Heart right ventricle (tissue), 16 donors: ENCODE results near the gene HCN4. TPM values are rescaled to one million over a fixed set of nuclear protein-coding genes. Genes with fewer than 3 reads are reported as not detected.

Source experiments
- ATAC-seq, 8 donors: fragments of 200-7000 bp; cut with Tn5 transposase; one replicate each; pipeline ENCODE4 v1.9.1; 2020; ENCODE audit warnings: mild to moderate bottlenecking in 8 of 8, moderate library complexity in 8 of 8, moderate number of reproducible peaks in 1 of 8
- DNase-seq, 2 donors: peaks; one replicate each; pipeline ENCODE4 v3.0.0-alpha.2; 2020
- H3K27ac ChIP-seq, 10 donors: fragments of 200-600 bp; sonication (generic) in 2 of 10; one replicate each; pipeline versions ENCODE4 v1.5.0 to v1.8.0; 2020 to 2022; ENCODE audit warnings: mild to moderate bottlenecking in 3 of 10
- H3K27me3 ChIP-seq, 7 donors: fragments of 200-600 bp; one replicate each; pipeline ENCODE4 v1.8.0; 2021 to 2022; ENCODE audit warnings: mild to moderate bottlenecking in 2 of 7
- H3K36me3 ChIP-seq, 9 donors: fragments of 200-600 bp; sonication (generic) in 1 of 9; one replicate each; pipeline versions ENCODE4 v1.5.0 to v1.8.0; 2020 to 2022; ENCODE audit warnings: mild to moderate bottlenecking in 2 of 9
- H3K4me1 ChIP-seq, 9 donors: fragments of 200-600 bp; sonication (generic) in 1 of 9; one replicate each; pipeline versions ENCODE4 v1.5.0 to v1.8.0; 2020 to 2022; ENCODE audit warnings: mild to moderate bottlenecking in 4 of 9
- H3K4me3 ChIP-seq, 10 donors: fragments of 200-600 bp; sonication (generic) in 2 of 10; one replicate each; pipeline versions ENCODE4 v1.5.0 to v1.8.0; 2020 to 2022; ENCODE audit warnings: mild to moderate bottlenecking in 7 of 10, moderate library complexity in 2 of 10
- H3K9me3 ChIP-seq, 11 donors: fragments of 200-600 bp in 10 of 11; sonication (generic) in 2 of 11; one replicate each; pipeline versions ENCODE4 v1.5.0 to v1.8.0; 2013 to 2022; ENCODE audit warnings: mild to moderate bottlenecking in 2 of 11, control low read depth in 1 of 11, moderate library complexity in 1 of 11
- WGBS, 2 donors: extraction: QIAGEN DNeasy Blood & Tissue Kit; methylation state at CpG; one replicate each; pipeline ENCODE4 v1.1.7; 2013; ENCODE audit warnings: inconsistent platforms in 1 of 2; 5-methylcytosine and 5-hydroxymethylcytosine counted together
- intact Hi-C, 10 donors: fragments of 100-400 bp; cut with DNase I; formaldehyde crosslinking; loops; one replicate each; pipeline versions ENCODE4 v1.11.1 to v1.14.2; 2022
- polyA plus RNA-seq, 2 donors: library from polyadenylated mRNA; stranded (reverse); fragments of 200-250 nt; gene quantifications; one replicate each; pipeline ENCODE4 v1.2.3, GENCODE V29; 2013
- total RNA-seq, 10 donors: library from RNA; stranded (reverse); fragmentation: NEBNext Ultra II Directional in 3 of 10; extraction: Animal tissue kit (Norgen Biotek cat#: 25700) in 3 of 10; gene quantifications; one replicate each; pipeline versions ENCODE4 v1.2.1 to v1.2.4, GENCODE V29; 2021 to 2023
- TF ChIP-seq, protein P1 (sequence below), 9 donors: fragments of 200-600 bp; sonication (generic) in 2 of 9; IDR thresholded peaks; one replicate each; pipeline versions ENCODE4 v1.5.0 to v1.8.0; 2021 to 2022; ENCODE audit warnings: antibody characterized with exemption in 9 of 9, mild to moderate bottlenecking in 5 of 9, moderate library complexity in 1 of 9
- donor health status: Arrhythmogenic right ventricular cardiomyopathy.
- donor health status: ischemic (EF 13 %, LVEDD 7.1; RV severe dilation, severe dysfunction).
- donor health status: healthy with polysubstance abuse.
- donor health status: DM: no; HTN: yes; CAD: no.
- donor health status: DM: no; HTN: no; CAD: no.
- donor health status: ischemic (EF 25% LVEDD 6.9; RV normal size, moderate dysfunction).
- donor health status: ischemic (EF 25% LVEDD 5.7; RV mildly dilated, moderate dysfunction).
- donor health status: healthy.
- donor health status: DM: yes; HTN: yes; CAD: no.
- donor health status: Ischemic cardiomyopathy.
- donor health status: ischemic (EF 35%, LVEDD 5.7; RV mildly dilated, moderate dysfunction).
- donor health status: nonischemic (EF 11% LVEDD 7.7; RV severe dilation, severe dysfunction).
- donor health status: DM: yes; HTN: yes; CAD: no.
- donor health status: PGD.
- donor health status: ischemic (EF 29% LVEDD 5.4; RV normal size, mild dysfunction).
- donor health status: nonischemic (EF 23%, LVEDD 6.1; RV moderate dilation, normal function).

HCN4 gene
- total and polyA plus RNA-seq, 12 donors: 2.2 to 24.9 (median 6.8) TPM

DNA sequence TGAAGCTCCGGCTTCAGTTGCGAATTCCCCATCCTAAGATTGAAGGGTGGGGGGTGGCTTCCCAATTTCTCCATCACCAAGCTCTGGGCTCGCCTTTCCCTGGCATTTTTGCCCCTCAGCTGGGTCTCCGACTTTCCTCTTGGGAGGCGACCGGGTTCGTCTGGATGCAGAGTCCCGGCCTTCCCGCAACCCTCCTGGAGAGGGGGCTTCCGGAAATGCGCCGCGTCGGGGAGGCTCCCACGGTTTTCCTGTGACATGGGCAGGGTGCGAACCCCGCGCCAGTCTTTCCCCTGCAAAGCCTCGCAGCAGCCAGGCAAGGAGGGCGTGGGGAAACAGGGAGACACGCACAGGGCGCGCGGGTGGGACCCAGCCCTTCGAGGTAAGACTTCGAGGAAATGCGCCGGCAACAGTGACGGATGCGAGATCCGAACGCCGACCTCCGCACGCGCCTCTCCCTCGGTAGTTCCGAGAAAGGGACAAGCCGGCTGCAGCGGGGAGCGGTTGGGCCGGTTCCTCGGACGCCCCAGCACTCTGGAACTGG lies 466 bp upstream of the HCN4 start:
- Histone ChIP-seq H3K9me3 (no peaks in the 10 kb centered on the region), H3K27me3 (peaks cover 5 to 79% (median 66%) of the 10 kb centered on the region in 7 donors), H3K36me3 (no peaks in the 10 kb centered on the region), H3K27ac (no peak overlapping the region), H3K4me3 (peak overlapping the region; percentile 18 to 59 (median 52)), H3K4me1 (peaks cover 0 to 16% (median 8%) of the 10 kb centered on the region in 9 donors)
- TF ChIP-seq, protein P1, sequence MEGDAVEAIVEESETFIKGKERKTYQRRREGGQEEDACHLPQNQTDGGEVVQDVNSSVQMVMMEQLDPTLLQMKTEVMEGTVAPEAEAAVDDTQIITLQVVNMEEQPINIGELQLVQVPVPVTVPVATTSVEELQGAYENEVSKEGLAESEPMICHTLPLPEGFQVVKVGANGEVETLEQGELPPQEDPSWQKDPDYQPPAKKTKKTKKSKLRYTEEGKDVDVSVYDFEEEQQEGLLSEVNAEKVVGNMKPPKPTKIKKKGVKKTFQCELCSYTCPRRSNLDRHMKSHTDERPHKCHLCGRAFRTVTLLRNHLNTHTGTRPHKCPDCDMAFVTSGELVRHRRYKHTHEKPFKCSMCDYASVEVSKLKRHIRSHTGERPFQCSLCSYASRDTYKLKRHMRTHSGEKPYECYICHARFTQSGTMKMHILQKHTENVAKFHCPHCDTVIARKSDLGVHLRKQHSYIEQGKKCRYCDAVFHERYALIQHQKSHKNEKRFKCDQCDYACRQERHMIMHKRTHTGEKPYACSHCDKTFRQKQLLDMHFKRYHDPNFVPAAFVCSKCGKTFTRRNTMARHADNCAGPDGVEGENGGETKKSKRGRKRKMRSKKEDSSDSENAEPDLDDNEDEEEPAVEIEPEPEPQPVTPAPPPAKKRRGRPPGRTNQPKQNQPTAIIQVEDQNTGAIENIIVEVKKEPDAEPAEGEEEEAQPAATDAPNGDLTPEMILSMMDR (IDR thresholded peaks at IDR 0.05): no peak
- no peak for DNase-seq
- intact Hi-C loops: no loop called here
- ATAC-seq: no peak
- 5 to 9% methylated on average over 44 of the region's 44 CpGs for WGBS, 2 donors

DNA sequence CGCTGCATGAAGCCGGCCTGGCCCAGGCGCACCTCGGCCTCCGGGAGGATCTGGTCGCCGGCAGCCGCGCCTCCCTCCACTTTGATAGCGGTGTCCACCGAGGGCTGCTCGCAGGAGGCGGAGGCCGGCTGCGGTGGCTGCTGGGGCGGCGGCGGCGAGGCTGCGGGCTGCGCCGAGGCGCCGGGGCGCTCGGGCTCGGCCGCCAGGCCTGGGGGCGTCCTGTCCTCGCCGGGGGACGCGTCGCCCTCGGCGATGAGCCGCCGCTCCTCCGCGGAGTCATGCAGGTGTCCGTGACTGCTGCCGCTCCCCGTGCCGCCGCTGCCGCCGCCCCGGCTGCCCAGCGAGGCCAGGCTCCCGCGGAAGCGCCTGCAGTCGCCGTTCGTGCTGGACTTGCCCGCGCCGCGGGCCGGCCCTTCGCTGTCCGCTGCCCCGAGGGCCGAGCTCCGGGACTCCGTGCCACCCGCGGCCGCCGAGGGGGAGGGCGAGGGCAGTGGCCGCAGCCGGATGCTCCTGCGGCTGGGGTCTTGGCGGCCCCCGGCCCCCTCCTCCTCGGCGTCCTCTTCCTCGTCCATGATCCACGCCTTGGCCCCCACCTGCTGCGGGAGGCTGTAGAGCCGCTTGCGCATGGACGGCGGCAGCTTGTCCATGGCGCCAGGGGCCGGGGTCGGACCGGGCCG lies 996 bp downstream of the HCN4 start:
- Histone ChIP-seq H3K27ac (peak overlapping the region in 8 of 10 donors; percentile 4 to 63 (median 47)), H3K27me3 (peaks cover 5 to 89% (median 72%) of the 10 kb centered on the region in 7 donors)
- WGBS, 2 donors: 1 to 2% methylated on average over 88 to 90 of the region's 90 CpGs

DNA sequence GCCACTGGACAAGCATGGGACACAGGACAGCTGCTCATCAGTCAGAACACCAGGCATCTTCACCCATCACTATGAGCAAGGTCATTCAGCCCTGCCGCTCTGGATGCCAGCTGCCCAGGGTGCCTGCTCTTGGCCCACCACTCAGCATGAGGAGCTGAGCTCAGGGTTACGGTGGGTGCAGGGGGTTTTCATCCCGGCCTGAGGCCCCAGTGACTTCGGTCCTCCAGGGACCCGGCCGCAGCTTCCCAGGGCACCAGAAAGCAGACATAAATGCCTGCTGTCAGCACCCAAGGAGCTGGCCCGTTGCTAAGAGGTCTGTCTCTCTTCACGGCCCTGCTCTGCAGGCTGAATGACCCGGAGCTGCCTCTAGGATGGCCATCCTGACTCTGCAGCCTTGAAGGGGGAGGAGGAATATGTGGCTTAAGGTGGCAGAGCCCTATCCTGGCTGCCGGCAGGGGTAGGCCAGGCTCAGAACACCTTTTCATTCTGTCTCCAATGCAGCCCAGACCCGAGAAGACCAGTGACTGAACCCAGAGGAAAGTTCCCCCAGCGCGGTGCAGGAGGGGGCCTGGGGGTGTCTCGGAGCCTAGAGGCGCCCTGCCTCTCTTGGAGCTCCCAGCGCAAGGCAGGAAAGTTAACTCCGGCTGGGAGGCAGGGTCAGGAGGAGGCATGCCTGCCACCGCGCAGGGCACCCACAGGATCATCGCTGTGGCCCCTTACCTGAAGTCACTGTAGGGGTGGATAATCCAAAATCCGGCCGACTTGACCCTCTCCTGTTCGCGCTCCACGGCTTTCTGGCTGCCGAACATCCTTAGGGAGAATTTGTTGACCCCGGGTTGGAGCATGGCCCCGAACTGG lies 1.8 kb downstream of the HCN4 start:
- H3K27ac ChIP-seq: peak overlapping the region in 4 of 10 donors; percentile 4 to 57 (median 41)
- H3K4me3 ChIP-seq: peak overlapping the region; percentile 11 to 59 (median 52)
- TF ChIP-seq, protein P1 (IDR thresholded peaks at IDR 0.05): no peak
- 5 to 9% methylated on average over 28 of the region's 28 CpGs for WGBS, 2 donors
- H3K9me3 ChIP-seq: no peaks in the 10 kb centered on the region
- H3K36me3 ChIP-seq: no peaks in the 10 kb centered on the region
- ATAC-seq (peak; percentile 32 to 79 (median 56)), DNase-seq (peak; percentile 29)
- peaks cover 0 to 27% (median 8%) of the 10 kb centered on the region in 9 donors for H3K4me1 ChIP-seq
- intact Hi-C loops: no loop called here
- H3K27me3 ChIP-seq: peaks cover 5 to 97% (median 77%) of the 10 kb centered on the region in 7 donors

More for the DNA sequence above, 996 bp downstream of the HCN4 start:
- ATAC-seq (peak in 1 of 8 donors; percentile 6), DNase-seq (no peak)
- Histone ChIP-seq H3K4me3 (peak overlapping the region; percentile 18 to 59 (median 52)), H3K9me3 (no peaks in the 10 kb centered on the region), H3K36me3 (no peaks in the 10 kb centered on the region), H3K4me1 (peaks cover 0 to 21% (median 8%) of the 10 kb centered on the region in 9 donors)
- TF ChIP-seq, protein P1 (IDR thresholded peaks at IDR 0.05): no peak
- intact Hi-C loops: no loop called here

DNA sequence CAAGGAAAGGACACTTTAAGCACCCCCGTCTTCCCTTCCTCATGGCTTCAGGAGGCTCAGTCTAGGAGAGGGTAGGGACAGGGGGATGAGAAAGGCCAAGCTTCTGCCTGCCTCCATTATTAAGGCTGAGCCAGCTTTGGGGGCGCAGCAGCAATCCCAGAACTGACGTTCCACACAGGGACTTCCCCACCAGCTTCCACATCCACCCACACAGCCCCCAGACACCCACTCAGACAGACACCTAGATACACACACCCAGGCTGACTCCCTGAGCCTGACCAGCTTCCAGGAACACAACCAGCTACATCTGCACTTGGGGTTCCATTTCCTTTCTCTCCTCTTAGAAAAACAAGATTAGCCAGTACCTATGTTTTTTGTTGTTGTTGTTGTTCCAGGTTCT lies 4.7 kb downstream of the HCN4 start:
- no peaks in the 10 kb centered on the region for H3K9me3 ChIP-seq
- DNase-seq (no peak), ATAC-seq (no peak)
- H3K4me1 ChIP-seq: peaks cover 0 to 52% (median 13%) of the 10 kb centered on the region in 9 donors
- H3K27me3 ChIP-seq: peaks cover 5 to 74% (median 52%) of the 10 kb centered on the region in 7 donors
- H3K27ac ChIP-seq: no peak overlapping the region
- H3K4me3 ChIP-seq: no peak overlapping the region
- 67 to 82% methylated on average over 3 of the region's 3 CpGs for WGBS, 2 donors
- H3K36me3 ChIP-seq: no peaks in the 10 kb centered on the region
- TF ChIP-seq, protein P1 (IDR thresholded peaks at IDR 0.05): no peak
- intact Hi-C loops: no loop called here
